Neural progenitor cell (in vitro differentiated cells): Measurements from ENCODE around the gene MELTF.

Source experiments
- EZH2 ChIP-seq: fragments of 200-600 bp; sonication (generic); IDR thresholded peaks from 2 replicates; pipeline ENCODE4 v1.6.1; 2017; ENCODE audit warnings: antibody characterized with exemption, mild to moderate bottlenecking, moderate library complexity
- EZH2phosphoT487 ChIP-seq: fragments of 200-600 bp; sonication (generic); IDR thresholded peaks from 2 replicates; pipeline ENCODE4 v1.6.1; 2017; ENCODE audit warnings: antibody characterized with exemption
- TF ChIP-seq, protein P1 (sequence below): fragments of 200-600 bp; sonication (generic); IDR thresholded peaks from 2 replicates; pipeline ENCODE4 v1.5.1; 2017; ENCODE audit warnings: antibody characterized with exemption, mild to moderate bottlenecking

DNA sequence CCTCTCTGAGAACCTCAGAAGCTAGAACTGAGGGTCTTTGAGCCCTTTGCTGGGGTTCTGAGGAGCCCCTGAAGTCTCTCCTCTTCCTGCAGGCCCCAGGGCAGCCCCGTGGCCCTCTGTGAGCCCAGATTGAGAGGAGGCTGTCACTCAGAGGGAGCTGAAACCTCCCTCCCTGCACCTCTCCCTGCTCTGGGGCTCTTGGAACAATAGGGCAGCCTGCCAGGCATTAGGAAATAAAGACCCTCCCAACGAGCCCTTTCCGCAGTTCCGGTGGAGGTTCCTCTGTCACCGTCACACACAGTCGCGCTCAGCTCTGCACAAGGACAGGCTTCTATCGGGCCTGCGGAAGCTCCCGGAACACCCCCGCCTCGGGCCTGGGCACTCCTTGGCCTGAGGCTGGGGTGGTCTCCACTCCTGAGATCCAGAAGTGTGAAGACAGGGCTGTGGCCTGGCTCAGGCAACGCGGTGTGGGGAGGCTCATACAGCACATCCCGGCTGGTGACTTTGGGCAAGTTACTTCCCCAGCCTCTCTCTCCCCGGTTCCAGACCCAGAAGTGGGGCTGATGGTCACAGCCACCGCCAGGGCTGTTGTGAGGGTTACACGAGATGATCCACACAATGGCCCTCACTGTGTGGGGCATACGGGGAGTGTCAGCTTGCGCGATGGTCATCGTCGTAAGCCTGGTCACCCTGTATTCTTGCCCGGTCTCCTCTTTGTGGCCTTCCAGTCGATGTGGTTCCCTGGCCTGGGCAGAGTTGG is 17.7 kb downstream of the MELTF start:
- TF ChIP-seq, protein P1, sequence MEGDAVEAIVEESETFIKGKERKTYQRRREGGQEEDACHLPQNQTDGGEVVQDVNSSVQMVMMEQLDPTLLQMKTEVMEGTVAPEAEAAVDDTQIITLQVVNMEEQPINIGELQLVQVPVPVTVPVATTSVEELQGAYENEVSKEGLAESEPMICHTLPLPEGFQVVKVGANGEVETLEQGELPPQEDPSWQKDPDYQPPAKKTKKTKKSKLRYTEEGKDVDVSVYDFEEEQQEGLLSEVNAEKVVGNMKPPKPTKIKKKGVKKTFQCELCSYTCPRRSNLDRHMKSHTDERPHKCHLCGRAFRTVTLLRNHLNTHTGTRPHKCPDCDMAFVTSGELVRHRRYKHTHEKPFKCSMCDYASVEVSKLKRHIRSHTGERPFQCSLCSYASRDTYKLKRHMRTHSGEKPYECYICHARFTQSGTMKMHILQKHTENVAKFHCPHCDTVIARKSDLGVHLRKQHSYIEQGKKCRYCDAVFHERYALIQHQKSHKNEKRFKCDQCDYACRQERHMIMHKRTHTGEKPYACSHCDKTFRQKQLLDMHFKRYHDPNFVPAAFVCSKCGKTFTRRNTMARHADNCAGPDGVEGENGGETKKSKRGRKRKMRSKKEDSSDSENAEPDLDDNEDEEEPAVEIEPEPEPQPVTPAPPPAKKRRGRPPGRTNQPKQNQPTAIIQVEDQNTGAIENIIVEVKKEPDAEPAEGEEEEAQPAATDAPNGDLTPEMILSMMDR: no peak
- TF ChIP-seq EZH2 (no peak), EZH2phosphoT487 (no peak)
